Rectal smooth muscle tissue (tissue), 1 donor: ENCODE results near the gene DKKL1.
A peak's percentile ranks its signal among the peaks of the same experiment; 100 is the strongest.

Experiments
- H3K27ac ChIP-seq: one replicate; pipeline ENCODE4 v1.7.0; 2013; ENCODE audit warnings: low read depth, low read length, inconsistent platforms
- H3K27me3 ChIP-seq: one replicate; pipeline ENCODE4 v1.7.0; 2013; ENCODE audit warnings: low read length; ENCODE audit not compliant: control insufficient read depth, insufficient read depth
- H3K36me3 ChIP-seq: one replicate; pipeline ENCODE4 v1.7.0; 2013; ENCODE audit warnings: low read length; ENCODE audit not compliant: control insufficient read depth, insufficient read depth
- H3K4me1 ChIP-seq: one replicate; pipeline ENCODE4 v1.7.0; 2013; ENCODE audit warnings: low read length; ENCODE audit not compliant: control insufficient read depth, insufficient read depth
- H3K4me3 ChIP-seq: one replicate; pipeline ENCODE4 v1.7.0; 2013; ENCODE audit warnings: low read length
- H3K9ac ChIP-seq: one replicate; pipeline ENCODE4 v1.7.0; 2013; ENCODE audit warnings: low read length

The DKKL1 gene

DNA sequence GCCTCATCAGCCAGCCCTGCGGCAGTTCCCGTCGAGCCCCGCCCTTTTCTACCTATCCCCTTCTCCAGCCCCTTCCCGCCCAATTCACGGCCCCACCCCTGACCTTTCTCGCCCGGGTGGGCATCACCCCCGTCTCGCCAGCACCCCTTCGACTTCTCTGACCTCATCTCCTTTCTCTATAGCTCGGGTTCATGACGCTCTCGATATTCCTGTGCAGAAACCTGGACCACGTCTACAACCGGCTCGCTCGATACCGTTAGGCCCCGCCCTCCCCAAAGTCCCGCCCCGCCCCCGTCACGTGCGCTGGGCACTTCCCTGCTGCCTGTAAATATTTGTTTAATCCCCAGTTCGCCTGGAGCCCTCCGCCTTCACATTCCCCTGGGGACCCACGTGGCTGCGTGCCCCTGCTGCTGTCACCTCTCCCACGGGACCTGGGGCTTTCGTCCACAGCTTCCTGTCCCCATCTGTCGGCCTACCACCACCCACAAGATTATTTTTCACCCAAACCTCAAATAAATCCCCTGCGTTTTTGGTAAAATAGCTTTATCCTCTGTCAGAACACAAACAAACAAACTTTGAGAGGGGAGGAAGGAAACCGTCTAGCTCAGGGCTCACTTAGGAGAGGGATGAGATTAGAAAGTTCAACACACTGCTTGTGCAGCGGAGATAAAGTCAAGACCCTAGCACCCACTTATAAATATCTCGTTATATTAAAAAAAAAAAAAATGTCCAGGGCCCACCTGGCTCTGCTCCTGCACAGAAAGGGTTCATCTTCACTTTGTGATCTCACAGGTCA is 23.4 kb upstream of the DKKL1 start:
- peaks cover 15% of the 10 kb centered on the region for H3K36me3 ChIP-seq
- H3K27me3 ChIP-seq = no peaks in the 10 kb centered on the region
- H3K4me1 ChIP-seq = peaks cover 4% of the 10 kb centered on the region
- H3K4me3 ChIP-seq = peak overlapping the region; percentile 61
- no peak overlapping the region for H3K9ac ChIP-seq
- peak overlapping the region; percentile 86 for H3K27ac ChIP-seq

DNA sequence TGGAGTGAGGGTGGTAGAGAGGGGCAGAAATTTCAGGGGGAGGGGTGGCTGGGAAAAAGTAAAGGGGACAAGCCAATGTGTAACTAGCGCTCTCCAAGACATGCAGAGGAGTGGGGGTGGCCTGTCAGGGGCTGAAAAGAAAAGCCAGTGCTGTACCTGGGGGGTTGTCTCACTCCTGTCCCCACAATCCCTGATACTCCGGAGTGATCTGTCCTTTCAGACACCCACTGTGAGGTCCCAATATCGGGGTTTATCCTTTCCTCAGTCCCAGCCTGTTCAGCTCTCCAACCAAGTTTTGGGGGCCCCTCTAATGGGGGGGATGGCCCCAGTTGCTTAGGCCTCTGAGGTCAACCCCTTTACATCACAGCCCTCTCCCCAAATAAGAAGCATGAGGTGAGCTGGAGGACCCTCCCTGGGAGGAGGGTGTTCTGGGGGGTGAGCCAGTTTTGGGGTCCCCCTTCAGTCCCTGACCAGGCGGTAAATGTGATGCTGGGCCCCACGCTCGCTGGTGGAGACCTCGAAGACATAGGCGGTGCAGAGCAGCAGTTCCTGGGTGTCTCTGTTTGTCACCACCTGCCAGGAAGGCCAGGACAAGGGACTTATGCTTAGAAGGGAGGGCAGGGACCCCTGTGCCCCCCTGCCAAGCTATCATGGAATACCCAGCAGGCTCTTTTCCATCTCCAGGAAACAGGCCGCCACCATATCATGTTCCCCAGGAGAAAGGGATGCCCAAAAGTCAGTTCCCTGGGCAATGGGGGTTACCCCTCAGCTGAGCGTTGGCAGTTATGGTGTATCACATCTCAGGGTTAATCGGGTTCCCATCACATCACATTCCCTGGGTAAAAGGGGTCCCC is 22.6 kb upstream of the DKKL1 start:
- no peaks in the 10 kb centered on the region for H3K27me3 ChIP-seq
- H3K36me3 ChIP-seq = peaks cover 15% of the 10 kb centered on the region
- H3K27ac ChIP-seq = no peak overlapping the region
- no peak overlapping the region for H3K9ac ChIP-seq
- peaks cover 4% of the 10 kb centered on the region for H3K4me1 ChIP-seq
- H3K4me3 ChIP-seq = no peak overlapping the region

DNA sequence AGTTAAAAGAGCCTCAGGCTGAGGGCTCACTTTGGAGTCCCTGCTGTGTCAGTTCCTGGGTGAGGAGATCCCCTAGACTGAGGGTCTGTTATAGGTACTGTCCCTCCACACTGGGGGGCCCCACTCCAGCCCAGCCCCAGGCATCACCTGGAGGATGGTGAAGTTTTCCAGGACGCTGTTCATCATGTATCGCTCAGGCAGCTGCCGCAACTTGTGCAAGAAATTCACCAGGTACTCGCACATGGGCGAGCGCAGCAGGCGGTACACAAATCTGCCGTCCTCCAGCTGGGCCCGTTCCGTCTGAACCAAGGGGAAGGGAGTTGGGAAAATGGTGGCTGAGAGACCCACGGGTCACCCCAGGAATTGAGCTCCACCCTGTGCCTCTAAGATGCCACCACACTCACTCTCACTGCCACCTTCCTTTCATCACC is 21.4 kb upstream of the DKKL1 start:
- H3K27ac ChIP-seq = no peak overlapping the region
- no peaks in the 10 kb centered on the region for H3K27me3 ChIP-seq
- peaks cover 15% of the 10 kb centered on the region for H3K36me3 ChIP-seq
- H3K9ac ChIP-seq = no peak overlapping the region
- no peak overlapping the region for H3K4me3 ChIP-seq
- H3K4me1 ChIP-seq = peaks cover 4% of the 10 kb centered on the region

DNA sequence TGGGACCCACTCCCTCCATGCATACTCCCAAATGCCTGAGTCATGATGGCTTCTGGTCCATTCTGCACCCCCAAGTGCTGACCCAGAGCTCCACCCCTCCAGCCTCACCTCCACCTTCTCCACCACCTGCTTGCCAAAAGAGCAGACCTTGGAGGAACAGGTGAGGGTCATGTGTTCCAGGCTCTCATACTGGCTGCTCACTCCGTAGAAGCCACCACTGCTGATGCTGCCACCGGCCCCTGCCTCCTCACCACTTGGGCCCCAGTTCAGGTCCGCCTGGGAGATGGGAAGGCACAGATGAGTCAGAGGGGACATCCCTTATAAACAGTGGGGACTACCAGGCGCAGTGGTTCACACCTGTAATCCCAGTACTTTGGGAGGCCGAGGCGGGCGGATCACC is 20.6 kb upstream of the DKKL1 start:
- H3K4me3 ChIP-seq = no peak overlapping the region
- H3K4me1 ChIP-seq = peaks cover 4% of the 10 kb centered on the region
- H3K36me3 ChIP-seq = peaks cover 15% of the 10 kb centered on the region
- H3K27me3 ChIP-seq = no peaks in the 10 kb centered on the region
- no peak overlapping the region for H3K27ac ChIP-seq
- H3K9ac ChIP-seq = no peak overlapping the region

DNA sequence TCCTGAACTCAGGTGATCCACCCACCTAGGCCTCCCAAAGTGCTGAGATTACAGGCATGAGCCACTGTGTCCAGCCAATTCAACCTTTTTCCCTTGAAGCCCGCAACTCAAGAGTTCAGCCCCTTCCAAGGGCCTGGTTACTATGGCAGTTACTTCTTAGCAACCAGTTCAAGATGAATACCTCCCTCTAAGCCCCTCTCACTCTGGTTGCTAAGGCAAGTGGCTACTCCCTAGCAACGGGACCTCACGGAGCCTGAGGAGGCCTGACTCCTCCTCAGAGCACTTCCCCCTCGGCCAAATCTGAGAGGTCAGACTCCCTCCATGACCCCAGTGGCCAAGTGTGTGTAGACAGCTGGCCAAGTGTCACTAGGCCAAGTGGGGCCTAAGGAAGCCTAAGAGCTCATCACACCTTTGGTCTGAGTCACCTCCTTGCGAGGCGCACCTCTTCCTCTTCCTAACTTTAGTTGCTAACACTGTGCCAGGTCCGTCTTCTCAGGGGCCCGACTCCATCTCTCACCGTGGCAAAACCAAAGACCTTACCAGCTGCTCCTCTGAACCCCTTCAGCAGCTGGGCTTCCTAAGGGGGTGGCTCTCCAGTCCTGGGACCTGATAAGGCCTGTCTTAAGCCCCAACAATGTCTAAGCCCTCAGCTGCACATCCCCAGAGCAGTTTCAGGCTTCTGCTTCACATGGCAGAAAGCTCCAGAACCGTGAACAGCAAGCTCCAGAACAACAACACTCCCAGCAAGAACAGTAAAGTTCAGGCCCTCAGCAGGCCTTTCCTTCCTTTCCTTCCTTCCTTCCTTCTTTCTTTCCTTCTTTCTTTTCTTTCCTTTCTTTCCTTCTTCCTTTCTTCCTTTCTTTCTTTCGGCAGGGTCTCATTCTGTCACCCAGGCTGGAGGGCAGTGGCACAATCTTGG is 18.9 kb upstream of the DKKL1 start:
- no peak overlapping the region for H3K9ac ChIP-seq
- no peaks in the 10 kb centered on the region for H3K27me3 ChIP-seq
- H3K36me3 ChIP-seq = peaks cover 19% of the 10 kb centered on the region
- no peak overlapping the region for H3K27ac ChIP-seq
- H3K4me1 ChIP-seq = peaks cover 2% of the 10 kb centered on the region
- no peak overlapping the region for H3K4me3 ChIP-seq

DNA sequence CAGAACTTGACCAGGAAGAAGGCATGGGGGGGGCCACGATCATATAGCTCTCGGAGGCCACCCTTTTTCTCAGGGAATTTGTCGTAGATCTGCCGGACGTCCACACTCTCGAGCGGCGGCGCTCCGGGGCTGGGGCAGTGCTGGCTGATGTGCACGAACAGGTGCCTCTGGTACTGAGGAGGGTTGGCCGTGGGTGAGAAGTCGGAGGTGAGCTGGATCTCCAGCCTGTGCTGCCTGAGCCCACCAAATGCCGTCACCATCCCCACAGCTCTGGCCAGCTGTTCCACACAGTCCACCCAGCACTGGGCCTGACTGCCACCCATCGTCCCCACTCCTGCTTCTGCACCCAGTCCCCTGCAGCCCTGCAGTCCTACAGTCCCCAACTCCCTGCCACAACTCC is 16.5 kb upstream of the DKKL1 start:
- Histone ChIP-seq H3K27ac (no peak overlapping the region), H3K4me1 (no peaks in the 10 kb centered on the region), H3K9ac (no peak overlapping the region), H3K36me3 (peaks cover 19% of the 10 kb centered on the region), H3K4me3 (no peak overlapping the region), H3K27me3 (no peaks in the 10 kb centered on the region)

DNA sequence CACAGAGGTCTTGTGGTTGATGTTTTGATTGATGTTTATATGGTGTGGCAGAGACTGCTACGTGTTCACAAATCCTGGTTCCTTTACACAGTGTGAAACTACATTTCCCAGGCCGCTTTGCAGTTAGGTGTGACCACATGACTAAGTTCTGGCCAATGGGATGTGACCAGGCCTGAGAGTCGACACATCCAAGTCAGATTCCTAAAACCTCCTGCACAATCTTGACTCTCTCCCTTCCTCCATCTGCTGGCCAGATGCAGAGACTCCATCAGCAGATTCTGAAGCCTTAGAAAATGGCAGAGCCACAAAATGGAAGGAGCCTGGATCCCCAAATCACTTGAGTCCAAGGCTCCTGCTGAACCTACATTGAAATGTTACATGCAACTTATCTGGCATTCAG is 15.8 kb upstream of the DKKL1 start:
- H3K27ac ChIP-seq = no peak overlapping the region
- no peak overlapping the region for H3K9ac ChIP-seq
- no peaks in the 10 kb centered on the region for H3K27me3 ChIP-seq
- no peak overlapping the region for H3K4me3 ChIP-seq
- H3K36me3 ChIP-seq = peaks cover 16% of the 10 kb centered on the region
- H3K4me1 ChIP-seq = no peaks in the 10 kb centered on the region

DNA sequence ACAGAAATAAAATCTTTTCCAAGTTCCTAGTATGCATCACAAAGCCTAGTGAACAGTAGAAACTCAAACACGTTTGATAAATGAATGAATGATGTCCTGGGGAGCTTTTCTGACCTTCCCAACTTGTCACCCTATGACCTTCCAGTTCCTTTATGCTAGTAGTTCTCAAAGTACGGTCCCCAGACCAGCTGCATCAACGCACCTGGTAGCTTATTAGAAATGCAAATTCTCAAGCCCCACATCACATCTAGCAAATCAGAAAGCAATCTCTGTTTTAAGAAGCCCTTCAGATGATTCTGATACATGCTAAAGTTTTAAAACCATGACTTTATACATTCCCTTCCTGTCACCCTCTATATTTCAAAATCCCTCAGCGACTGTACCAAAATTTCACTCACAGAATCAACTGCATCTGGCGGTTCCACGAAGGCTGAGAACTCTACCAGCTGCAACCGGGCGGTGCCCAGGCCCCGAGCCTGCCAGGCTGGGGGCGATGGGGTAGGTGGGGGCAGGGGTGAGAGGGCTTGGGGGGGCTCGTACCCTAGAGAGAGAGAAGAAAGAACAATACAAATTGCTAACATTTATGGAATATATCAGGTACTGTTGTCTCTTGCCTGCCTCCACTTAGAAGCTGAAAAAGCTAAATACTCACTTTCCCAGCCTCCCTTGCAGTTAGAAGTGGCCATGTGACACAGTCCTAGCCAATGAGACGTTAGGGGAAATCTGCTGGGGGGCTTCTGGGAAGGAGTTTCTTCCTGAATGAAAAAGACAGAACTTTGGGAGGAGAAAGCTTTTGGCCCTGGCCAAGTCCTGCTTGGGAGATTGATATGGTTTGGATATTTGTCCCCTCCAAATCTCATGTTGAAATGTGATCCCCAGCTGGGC is 15.1 kb upstream of the DKKL1 start:
- Histone ChIP-seq H3K27me3 (no peaks in the 10 kb centered on the region), H3K9ac (no peak overlapping the region), H3K4me1 (no peaks in the 10 kb centered on the region), H3K27ac (no peak overlapping the region), H3K36me3 (peaks cover 12% of the 10 kb centered on the region), H3K4me3 (no peak overlapping the region)

DNA sequence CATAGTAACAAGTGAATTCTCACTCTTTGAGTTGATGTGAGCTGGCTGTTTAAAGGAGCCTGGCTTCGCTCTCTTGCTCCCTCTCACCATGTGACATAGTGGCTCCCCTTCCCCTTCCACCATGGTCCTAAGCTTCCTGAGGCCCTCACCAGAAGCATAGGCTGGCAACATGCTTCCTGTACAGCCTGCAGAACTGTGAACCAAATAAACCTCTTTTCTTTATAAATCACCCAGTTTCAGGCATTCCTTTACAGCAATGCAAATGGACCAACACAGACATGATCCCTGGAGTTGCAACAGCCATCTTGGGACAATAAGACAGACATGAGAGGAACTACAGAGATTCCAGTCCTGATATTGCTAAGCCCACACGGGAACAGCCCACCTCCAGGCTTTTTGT is 14.1 kb upstream of the DKKL1 start:
- Histone ChIP-seq H3K4me3 (no peak overlapping the region), H3K9ac (no peak overlapping the region), H3K27me3 (no peaks in the 10 kb centered on the region), H3K36me3 (peaks cover 10% of the 10 kb centered on the region), H3K27ac (no peak overlapping the region), H3K4me1 (no peaks in the 10 kb centered on the region)

DNA sequence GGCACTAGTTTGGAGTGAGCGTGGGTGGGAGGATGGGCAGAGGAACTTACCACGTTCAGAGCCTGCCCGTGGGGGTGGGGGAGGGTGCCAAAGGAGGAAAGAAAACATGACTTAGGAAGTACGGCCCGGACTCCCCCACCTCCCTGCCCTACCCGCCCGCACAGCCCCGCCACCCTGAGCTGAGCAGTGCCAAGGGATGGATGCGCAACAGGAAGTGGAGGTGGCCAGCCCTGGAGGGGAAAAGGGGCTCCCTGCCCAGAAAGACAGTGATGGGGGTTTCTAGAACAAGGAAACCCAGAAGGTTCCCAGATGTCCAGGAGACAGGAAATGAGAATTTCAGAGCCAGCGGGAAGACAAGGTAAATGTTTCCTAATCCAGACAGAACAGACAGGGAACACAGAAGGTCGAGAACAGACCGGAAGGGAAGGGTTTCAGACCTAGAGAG is 7.7 kb upstream of the DKKL1 start:
- Histone ChIP-seq H3K27ac (peak overlapping the region; percentile 32), H3K4me1 (no peaks in the 10 kb centered on the region), H3K36me3 (peaks cover 7% of the 10 kb centered on the region), H3K27me3 (no peaks in the 10 kb centered on the region), H3K4me3 (no peak overlapping the region), H3K9ac (no peak overlapping the region)

DNA sequence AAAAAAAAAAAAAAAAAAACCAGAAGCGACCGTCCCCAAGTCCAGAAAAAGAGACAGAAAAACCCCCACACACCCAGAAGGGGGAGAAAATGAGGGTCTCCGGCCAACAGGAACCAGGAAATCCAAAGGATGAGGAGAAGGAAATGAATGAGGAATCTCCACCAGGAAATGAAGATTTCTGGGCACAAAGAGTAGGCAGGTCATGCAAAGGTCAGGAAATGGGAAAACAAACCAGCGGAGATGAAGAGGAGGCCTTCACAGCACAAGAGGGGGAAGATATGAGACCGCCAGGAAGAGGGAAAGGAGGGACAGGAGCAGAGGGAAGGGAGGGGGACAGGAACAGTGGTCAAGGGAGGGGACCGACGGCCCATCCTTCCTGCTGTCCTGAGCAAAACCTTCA is 7.3 kb upstream of the DKKL1 start:
- H3K36me3 ChIP-seq = peaks cover 7% of the 10 kb centered on the region
- no peaks in the 10 kb centered on the region for H3K27me3 ChIP-seq

More for the DNA sequence above, 7.3 kb upstream of the DKKL1 start:
- H3K9ac ChIP-seq = no peak overlapping the region
- H3K4me3 ChIP-seq = no peak overlapping the region
- H3K4me1 ChIP-seq = no peaks in the 10 kb centered on the region
- no peak overlapping the region for H3K27ac ChIP-seq
